ENCODE measurements around the gene GCNT3.
A peak's percentile ranks its signal among the peaks of the same experiment; 100 is the strongest.
"Not testable (repeated sequence)": the region's sequence is repeated elsewhere in the genome, so short reads cannot be mapped to it uniquely, and the experiment has no call there.

GCNT3 gene

GRCh38 chr15:59636184-59636583 is 24.6 kb downstream of the GCNT3 start:
- Histone ChIP-seq H3K4me2 (ENCODE audit: low read depth, low read length, poor library complexity, severe bottlenecking) (no peak overlapping the region), H3F3A (ENCODE audit: low read depth) (0 out of 2 replicates have a peak, but pooled peaks cover 4% of the 10 kb centered on the region), H4K20me1 (ENCODE audit: insufficient read depth, low read length, poor library complexity, severe bottlenecking) (no peaks in the 10 kb centered on the region), H3K9me3 (ENCODE audit: insufficient read depth, low read depth, low read length) (no peaks in the 10 kb centered on the region), H3K79me2 (ENCODE audit: insufficient read depth, low read length) (no peaks in the 10 kb centered on the region), H3K36me3 (ENCODE audit: insufficient read depth, low read length) (peaks cover 27% of the 10 kb centered on the region; the same call in 1 of the 2 replicates), H3K4me3 (ENCODE audit: low read length, poor library complexity, severe bottlenecking) (no peak overlapping the region), H3K9ac (ENCODE audit: low read depth, low read length, poor library complexity, severe bottlenecking) (no peak overlapping the region), H2AFZ (ENCODE audit: low read length) (no peak overlapping the region), H3K27me3 (ENCODE audit: insufficient read depth, low read length, poor library complexity, severe bottlenecking) (no peaks in the 10 kb centered on the region), H3K4me1 (ENCODE audit: insufficient read depth, low read length, poor library complexity, severe bottlenecking) (no peaks in the 10 kb centered on the region), H3K9me2 (replicated peaks; ENCODE audit: low read depth, low read length) (no peaks in the 10 kb centered on the region)
- TF ChIP-seq EZH2phosphoT487 (IDR thresholded peaks at IDR 0.05; ENCODE audit: borderline replicate concordance) = no peak
- TF ChIP-seq CTCF (conservative IDR thresholded peaks at IDR 0.05; ENCODE audit: low read length) = no peak

GRCh38 chr15:59637507-59637906 is 25.9 kb downstream of the GCNT3 start:
- H3K27me3 ChIP-seq (ENCODE audit: insufficient read depth, low read length, poor library complexity, severe bottlenecking); H4K20me1 ChIP-seq (ENCODE audit: insufficient read depth, low read length, poor library complexity, severe bottlenecking); H3K4me3 ChIP-seq (ENCODE audit: low read length, poor library complexity, severe bottlenecking); H3F3A ChIP-seq (ENCODE audit: low read depth); H2AFZ ChIP-seq (ENCODE audit: low read length); H3K79me2 ChIP-seq (ENCODE audit: insufficient read depth, low read length); H3K4me1 ChIP-seq (ENCODE audit: insufficient read depth, low read length, poor library complexity, severe bottlenecking); H3K9ac ChIP-seq (ENCODE audit: low read depth, low read length, poor library complexity, severe bottlenecking); H3K4me2 ChIP-seq (ENCODE audit: low read depth, low read length, poor library complexity, severe bottlenecking); H3K9me2 ChIP-seq (replicated peaks; ENCODE audit: low read depth, low read length); H3K9me3 ChIP-seq (ENCODE audit: insufficient read depth, low read depth, low read length): not testable (repeated sequence)
- peak; percentile 21; the same call in 1 of the 2 replicates for TF ChIP-seq CTCF (conservative IDR thresholded peaks at IDR 0.05; ENCODE audit: low read length)
- H3K36me3 ChIP-seq (ENCODE audit: insufficient read depth, low read length) = peaks cover 35% of the 10 kb centered on the region; the same call in 1 of the 2 replicates

GRCh38 chr15:59642351-59642750 is 30.8 kb downstream of the GCNT3 start:
- Histone ChIP-seq H3F3A (ENCODE audit: low read depth) (0 out of 2 replicates have a peak, but pooled peaks cover 4% of the 10 kb centered on the region), H3K4me1 (ENCODE audit: insufficient read depth, low read length, poor library complexity, severe bottlenecking) (no peaks in the 10 kb centered on the region), H3K9ac (ENCODE audit: low read depth, low read length, poor library complexity, severe bottlenecking) (no peak overlapping the region), H3K9me3 (ENCODE audit: insufficient read depth, low read depth, low read length) (no peaks in the 10 kb centered on the region), H2AFZ (ENCODE audit: low read length) (no peak overlapping the region), H3K79me2 (ENCODE audit: insufficient read depth, low read length) (0 out of 2 replicates have a peak, but pooled peaks cover 3% of the 10 kb centered on the region), H4K20me1 (ENCODE audit: insufficient read depth, low read length, poor library complexity, severe bottlenecking) (peaks cover 3% of the 10 kb centered on the region), H3K4me2 (ENCODE audit: low read depth, low read length, poor library complexity, severe bottlenecking) (no peak overlapping the region), H3K27me3 (ENCODE audit: insufficient read depth, low read length, poor library complexity, severe bottlenecking) (no peaks in the 10 kb centered on the region), H3K4me3 (ENCODE audit: low read length, poor library complexity, severe bottlenecking) (no peak overlapping the region), H3K36me3 (ENCODE audit: insufficient read depth, low read length) (peaks cover 55% of the 10 kb centered on the region; the same call in 1 of the 2 replicates), H3K9me2 (replicated peaks; ENCODE audit: low read depth, low read length) (no peaks in the 10 kb centered on the region)
- TF ChIP-seq EZH2phosphoT487 (IDR thresholded peaks at IDR 0.05; ENCODE audit: borderline replicate concordance) = no peak
- TF ChIP-seq CTCF (conservative IDR thresholded peaks at IDR 0.05; ENCODE audit: low read length) = peak; percentile 47

Data from Loucy (cell line).